ENCODE results near the gene GLCCI1. TPM values are rescaled to one million over a fixed set of nuclear protein-coding genes. Genes with fewer than 3 reads are reported as not detected.
"Not testable (repeated sequence)": the region's sequence is repeated elsewhere in the genome, so short reads cannot be mapped to it uniquely, and the experiment has no call there.

Gene GLCCI1
- polyA plus RNA-seq, 2 donors, result 1.4 to 2.2 TPM

GRCh38 chr7:8035647-8036518 lies 67.3 kb downstream of the GLCCI1 start:
- Histone ChIP-seq H3K27ac (ENCODE audit: low read depth in 2 of 2, low read length in 1 of 2) (no peak overlapping the region), H3K27me3 (ENCODE audit: control insufficient read depth in 1 of 2, insufficient read depth in 2 of 2, low read length in 2 of 2) (no peaks in the 10 kb centered on the region), H3K4me3 (ENCODE audit: low read depth in 1 of 2, low read length in 2 of 2) (no peak overlapping the region), H3K4me1 (ENCODE audit: control insufficient read depth in 2 of 2, insufficient read depth in 2 of 2, low read length in 1 of 2) (peaks cover 0 to 3% of the 10 kb centered on the region in 2 donors), H3K9me3 (ENCODE audit: control insufficient read depth in 2 of 2, insufficient read depth in 1 of 2, low read depth in 1 of 2, low read length in 1 of 2) (no peaks in the 10 kb centered on the region), H3K36me3 (ENCODE audit: control insufficient read depth in 2 of 2, insufficient read depth in 2 of 2, low read length in 1 of 2) (peaks cover 0 to 4% of the 10 kb centered on the region in 2 donors)
- 84 to 86% methylated on average over 2 of the region's 2 CpGs for WGBS, 2 donors

- Histone ChIP-seq H3K27ac (ENCODE audit: low read depth in 2 of 2, low read length in 1 of 2) (no peak overlapping the region), H3K36me3 (ENCODE audit: control insufficient read depth in 2 of 2, insufficient read depth in 2 of 2, low read length in 1 of 2) (peaks cover 0 to 4% of the 10 kb centered on the region in 2 donors), H3K4me3 (ENCODE audit: low read depth in 1 of 2, low read length in 2 of 2) (no peak overlapping the region), H3K9me3 (ENCODE audit: control insufficient read depth in 2 of 2, insufficient read depth in 1 of 2, low read depth in 1 of 2, low read length in 1 of 2) (no peaks in the 10 kb centered on the region), H3K27me3 (ENCODE audit: control insufficient read depth in 1 of 2, insufficient read depth in 2 of 2, low read length in 2 of 2) (no peaks in the 10 kb centered on the region), H3K4me1 (ENCODE audit: control insufficient read depth in 2 of 2, insufficient read depth in 2 of 2, low read length in 1 of 2) (peaks cover 0 to 3% of the 10 kb centered on the region in 2 donors)
- WGBS, 2 donors, result 79 to 87% methylated on average over 3 of the region's 3 CpGs
These were observed 68.6 kb downstream of the GLCCI1 start for GRCh38 chr7:8037151-8037550.

- Histone ChIP-seq H3K4me1 (ENCODE audit: control insufficient read depth in 2 of 2, insufficient read depth in 2 of 2, low read length in 1 of 2) (no peaks in the 10 kb centered on the region), H3K27me3 (ENCODE audit: control insufficient read depth in 1 of 2, insufficient read depth in 2 of 2, low read length in 2 of 2) (no peaks in the 10 kb centered on the region), H3K9me3 (ENCODE audit: control insufficient read depth in 2 of 2, insufficient read depth in 1 of 2, low read depth in 1 of 2, low read length in 1 of 2) (no peaks in the 10 kb centered on the region), H3K36me3 (ENCODE audit: control insufficient read depth in 2 of 2, insufficient read depth in 2 of 2, low read length in 1 of 2) (peaks cover 0 to 3% of the 10 kb centered on the region in 2 donors), H3K4me3 (ENCODE audit: low read depth in 1 of 2, low read length in 2 of 2) (no peak overlapping the region), H3K27ac (ENCODE audit: low read depth in 2 of 2, low read length in 1 of 2) (no peak overlapping the region)
- 84 to 87% methylated on average over 3 of the region's 3 CpGs for WGBS, 2 donors
These were observed 72.3 kb downstream of the GLCCI1 start for GRCh38 chr7:8040768-8041369.

GRCh38 chr7:8042796-8043535 lies 74.4 kb downstream of the GLCCI1 start:
- 96% methylated on average over 3 of the region's 3 CpGs for WGBS, 2 donors
- Histone ChIP-seq H3K4me1 (ENCODE audit: control insufficient read depth in 2 of 2, insufficient read depth in 2 of 2, low read length in 1 of 2) (no peaks in the 10 kb centered on the region), H3K9me3 (ENCODE audit: control insufficient read depth in 2 of 2, insufficient read depth in 1 of 2, low read depth in 1 of 2, low read length in 1 of 2) (no peaks in the 10 kb centered on the region), H3K27ac (ENCODE audit: low read depth in 2 of 2, low read length in 1 of 2) (no peak overlapping the region), H3K36me3 (ENCODE audit: control insufficient read depth in 2 of 2, insufficient read depth in 2 of 2, low read length in 1 of 2) (no peaks in the 10 kb centered on the region), H3K27me3 (ENCODE audit: control insufficient read depth in 1 of 2, insufficient read depth in 2 of 2, low read length in 2 of 2) (no peaks in the 10 kb centered on the region), H3K4me3 (ENCODE audit: low read depth in 1 of 2, low read length in 2 of 2) (no peak overlapping the region)

- Histone ChIP-seq H3K27ac (ENCODE audit: low read depth in 2 of 2, low read length in 1 of 2) (no peak overlapping the region), H3K36me3 (ENCODE audit: control insufficient read depth in 2 of 2, insufficient read depth in 2 of 2, low read length in 1 of 2) (no peaks in the 10 kb centered on the region), H3K9me3 (ENCODE audit: control insufficient read depth in 2 of 2, insufficient read depth in 1 of 2, low read depth in 1 of 2, low read length in 1 of 2) (no peaks in the 10 kb centered on the region), H3K4me3 (ENCODE audit: low read depth in 1 of 2, low read length in 2 of 2) (no peak overlapping the region), H3K4me1 (ENCODE audit: control insufficient read depth in 2 of 2, insufficient read depth in 2 of 2, low read length in 1 of 2) (no peaks in the 10 kb centered on the region), H3K27me3 (ENCODE audit: control insufficient read depth in 1 of 2, insufficient read depth in 2 of 2, low read length in 2 of 2) (no peaks in the 10 kb centered on the region)
- 80 to 83% methylated on average over 5 of the region's 5 CpGs for WGBS, 2 donors
These were observed 76.3 kb downstream of the GLCCI1 start for GRCh38 chr7:8044761-8045430.

GRCh38 chr7:8048067-8048466 lies 79.5 kb downstream of the GLCCI1 start:
- not testable (repeated sequence) for H3K4me3 ChIP-seq (ENCODE audit: low read depth in 1 of 2, low read length in 2 of 2); H3K36me3 ChIP-seq (ENCODE audit: control insufficient read depth in 2 of 2, insufficient read depth in 2 of 2, low read length in 1 of 2); H3K27ac ChIP-seq (ENCODE audit: low read depth in 2 of 2, low read length in 1 of 2); H3K4me1 ChIP-seq (ENCODE audit: control insufficient read depth in 2 of 2, insufficient read depth in 2 of 2, low read length in 1 of 2); H3K27me3 ChIP-seq (ENCODE audit: control insufficient read depth in 1 of 2, insufficient read depth in 2 of 2, low read length in 2 of 2); H3K9me3 ChIP-seq (ENCODE audit: control insufficient read depth in 2 of 2, insufficient read depth in 1 of 2, low read depth in 1 of 2, low read length in 1 of 2)

- no peak overlapping the region for H3K27ac ChIP-seq (ENCODE audit: low read depth in 2 of 2, low read length in 1 of 2)
- H3K36me3 ChIP-seq (ENCODE audit: control insufficient read depth in 2 of 2, insufficient read depth in 2 of 2, low read length in 1 of 2), result peaks cover 0 to 2% of the 10 kb centered on the region in 2 donors
- no peaks in the 10 kb centered on the region for H3K27me3 ChIP-seq (ENCODE audit: control insufficient read depth in 1 of 2, insufficient read depth in 2 of 2, low read length in 2 of 2)
- H3K4me3 ChIP-seq (ENCODE audit: low read depth in 1 of 2, low read length in 2 of 2), result no peak overlapping the region
- H3K4me1 ChIP-seq (ENCODE audit: control insufficient read depth in 2 of 2, insufficient read depth in 2 of 2, low read length in 1 of 2), result no peaks in the 10 kb centered on the region
- H3K9me3 ChIP-seq (ENCODE audit: control insufficient read depth in 2 of 2, insufficient read depth in 1 of 2, low read depth in 1 of 2, low read length in 1 of 2), result no peaks in the 10 kb centered on the region
- 89 to 95% methylated on average over 1 of the region's 1 CpG for WGBS, 2 donors
These were observed 82.8 kb downstream of the GLCCI1 start for GRCh38 chr7:8051373-8051772.

- Histone ChIP-seq H3K4me3 (ENCODE audit: low read depth in 1 of 2, low read length in 2 of 2) (no peak overlapping the region), H3K27ac (ENCODE audit: low read depth in 2 of 2, low read length in 1 of 2) (no peak overlapping the region), H3K4me1 (ENCODE audit: control insufficient read depth in 2 of 2, insufficient read depth in 2 of 2, low read length in 1 of 2) (no peaks in the 10 kb centered on the region), H3K27me3 (ENCODE audit: control insufficient read depth in 1 of 2, insufficient read depth in 2 of 2, low read length in 2 of 2) (no peaks in the 10 kb centered on the region), H3K9me3 (ENCODE audit: control insufficient read depth in 2 of 2, insufficient read depth in 1 of 2, low read depth in 1 of 2, low read length in 1 of 2) (no peaks in the 10 kb centered on the region), H3K36me3 (ENCODE audit: control insufficient read depth in 2 of 2, insufficient read depth in 2 of 2, low read length in 1 of 2) (peaks cover 0 to 2% of the 10 kb centered on the region in 2 donors)
- 95 to 100% methylated on average over 1 of the region's 1 CpG for WGBS, 2 donors
These were observed 83.4 kb downstream of the GLCCI1 start for GRCh38 chr7:8051998-8052397.

- Histone ChIP-seq H3K27ac (ENCODE audit: low read depth in 2 of 2, low read length in 1 of 2) (no peak overlapping the region), H3K4me3 (ENCODE audit: low read depth in 1 of 2, low read length in 2 of 2) (no peak overlapping the region), H3K36me3 (ENCODE audit: control insufficient read depth in 2 of 2, insufficient read depth in 2 of 2, low read length in 1 of 2) (peaks cover 0 to 2% of the 10 kb centered on the region in 2 donors)
These were observed 84.2 kb downstream of the GLCCI1 start for GRCh38 chr7:8052824-8053223.

More at GRCh38 chr7:8052824-8053223, 84.2 kb downstream of the GLCCI1 start:
- H3K4me1 ChIP-seq (ENCODE audit: control insufficient read depth in 2 of 2, insufficient read depth in 2 of 2, low read length in 1 of 2), result no peaks in the 10 kb centered on the region
- no peaks in the 10 kb centered on the region for H3K9me3 ChIP-seq (ENCODE audit: control insufficient read depth in 2 of 2, insufficient read depth in 1 of 2, low read depth in 1 of 2, low read length in 1 of 2)
- no peaks in the 10 kb centered on the region for H3K27me3 ChIP-seq (ENCODE audit: control insufficient read depth in 1 of 2, insufficient read depth in 2 of 2, low read length in 2 of 2)
